GM19025 (cell line): ENCODE measurements around the gene XPO5.
"Not testable (repeated sequence)": the region's sequence is repeated elsewhere in the genome, so short reads cannot be mapped to it uniquely, and the experiment has no call there.

Source experiments
- ATAC-seq: cut with Tn5 transposase; IDR thresholded peaks from one replicate; pipeline ENCODE4 v1.9.1; 2021; ENCODE audit warnings: mild to moderate bottlenecking, low read depth, moderate library complexity; ENCODE audit not compliant: unreplicated experiment

XPO5 gene

DNA sequence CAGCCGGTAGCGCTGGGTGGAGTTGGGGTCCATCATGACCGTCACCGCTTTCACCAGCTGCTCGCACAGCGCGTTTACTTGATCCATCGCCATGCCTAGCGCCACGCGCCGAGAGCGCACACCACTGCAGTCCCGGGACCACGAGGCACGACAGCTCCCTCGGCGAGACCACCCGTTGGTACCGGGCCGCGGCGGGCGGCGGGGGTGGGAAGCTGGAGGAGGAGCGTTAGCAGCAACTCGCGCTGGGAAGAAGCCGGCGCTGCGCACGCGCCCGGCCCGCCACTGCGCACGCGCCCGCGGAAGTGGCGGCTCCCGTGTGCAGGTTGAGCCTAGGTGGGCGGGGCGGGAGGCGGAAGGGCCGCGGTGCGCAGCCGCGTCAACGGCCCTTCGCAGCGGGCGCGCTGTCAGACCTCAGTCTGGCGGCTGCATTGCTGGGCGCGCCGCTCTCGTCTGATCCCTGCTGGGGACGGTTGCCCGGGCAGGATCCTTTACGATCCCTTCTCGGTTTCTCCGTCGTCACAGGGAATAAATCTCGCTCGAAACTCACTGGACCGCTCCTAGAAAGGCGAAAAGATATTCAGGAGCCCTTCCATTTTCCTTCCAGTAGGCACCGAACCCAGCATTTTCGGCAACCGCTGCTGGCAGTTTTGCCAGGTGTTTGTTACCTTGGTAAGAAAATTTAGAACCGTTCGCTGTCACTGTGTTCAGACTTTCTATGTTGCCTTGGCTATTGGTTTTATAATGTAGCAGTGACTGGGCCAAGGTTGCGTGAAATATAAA, at the start of gene XPO5, which contains the start of gene POLH:
Gene XPO5 (minus strand): TSS at position 267 of the 780 bp plus-strand sequence. CDS start 174 bp downstream, at position 93.
Gene POLH (plus strand): TSS at position 414 of the 780 bp plus-strand sequence. CDS start 6,135 bp downstream, outside the sequence.
- peak; percentile 89 for ATAC-seq

DNA sequence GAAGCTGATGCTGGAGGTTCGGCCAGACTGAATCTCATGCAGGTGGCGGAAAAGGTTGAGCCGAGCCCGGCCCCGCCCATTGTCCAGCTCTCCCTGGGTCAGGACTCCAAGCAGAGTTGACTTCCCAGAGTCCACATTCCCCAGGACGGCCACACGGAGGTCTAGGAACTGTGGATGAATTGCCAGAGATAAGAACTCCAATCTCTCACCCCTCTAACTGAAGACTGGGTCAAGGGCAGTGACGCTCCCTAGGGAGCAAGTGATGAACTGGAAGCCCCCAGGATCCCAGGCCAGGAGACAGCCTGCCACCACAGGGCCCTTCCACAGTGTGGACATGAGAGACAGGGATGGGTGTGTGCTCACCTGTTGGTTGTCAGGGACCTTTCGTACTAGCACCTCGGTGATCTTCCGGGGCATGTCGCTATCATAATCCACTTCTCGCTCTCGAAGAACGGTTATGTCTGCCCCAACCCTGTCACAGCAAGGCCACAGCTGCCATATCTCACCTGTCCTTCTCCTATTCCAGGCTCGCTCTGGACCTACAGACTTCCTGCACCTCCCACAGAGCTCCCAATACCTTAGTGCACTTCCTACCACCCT, 49.7 kb upstream of the XPO5 start:
- no peak for ATAC-seq

DNA sequence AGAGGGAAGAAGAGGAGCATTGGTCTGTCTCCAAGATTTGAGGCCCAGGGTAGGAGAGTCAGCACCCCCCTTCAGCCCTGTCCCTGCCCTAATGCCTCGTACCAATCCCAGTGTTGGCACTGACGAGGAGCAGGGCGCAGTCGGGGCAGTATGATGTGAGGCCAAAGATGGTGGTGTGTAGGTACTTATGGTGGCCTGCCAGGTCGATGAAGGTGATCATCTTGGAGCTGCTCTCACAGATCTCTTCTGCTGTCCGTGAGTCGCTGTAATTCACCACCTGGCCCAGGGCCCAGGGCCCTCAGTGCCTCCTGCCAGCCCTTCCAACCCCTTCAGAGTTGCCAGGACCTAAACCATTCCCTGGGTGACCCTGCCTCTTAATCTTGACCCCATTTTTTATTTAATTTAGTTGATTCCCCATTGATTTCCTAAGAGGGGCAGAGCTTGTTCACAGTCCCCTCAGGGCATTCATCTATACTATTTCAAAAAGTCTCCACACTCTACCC, 49.0 kb upstream of the XPO5 start:
- ATAC-seq: no peak

DNA sequence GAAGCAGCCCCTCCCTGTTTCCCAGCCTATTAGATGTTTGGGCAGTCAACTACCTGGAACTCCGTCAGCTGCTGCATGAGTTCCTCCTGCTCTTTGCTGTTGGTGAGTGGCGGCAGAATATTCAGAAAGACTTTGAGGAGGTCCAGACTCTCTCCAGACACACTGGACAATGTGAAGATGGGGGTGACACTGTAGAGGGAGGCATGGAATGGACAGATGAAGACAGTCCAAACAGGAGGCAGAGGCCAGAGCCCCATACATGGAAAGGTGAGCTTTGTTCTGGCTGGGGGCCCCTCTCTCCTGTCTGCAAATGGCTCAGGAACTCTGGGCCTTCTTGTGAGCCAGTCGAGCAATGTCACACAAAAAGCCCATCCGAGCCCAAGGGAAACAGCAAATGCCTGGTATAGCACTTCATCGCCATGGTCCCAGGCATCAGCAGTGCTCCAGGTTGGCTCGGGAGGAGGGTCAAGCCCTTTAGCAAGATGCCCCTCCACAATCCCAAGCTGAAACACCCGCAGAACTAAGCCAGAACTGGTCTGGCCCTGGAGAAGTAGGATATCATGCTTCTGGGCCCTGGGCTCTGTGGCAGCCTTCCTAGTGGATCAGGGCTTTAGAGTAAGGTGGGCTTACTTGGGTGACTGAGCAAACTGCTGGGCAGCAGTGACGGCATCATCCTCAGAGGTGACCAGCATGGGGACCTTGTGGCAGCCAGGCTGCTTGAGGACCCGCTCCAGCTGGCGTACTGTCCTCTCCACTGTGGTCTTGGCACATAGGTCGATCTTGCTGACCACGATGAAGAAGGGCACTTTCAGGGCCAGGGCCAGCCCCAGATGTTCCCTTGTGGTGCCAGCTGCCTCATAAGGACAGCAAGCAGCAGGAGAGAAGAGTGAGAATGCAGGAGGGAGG, 48.3 kb upstream of the XPO5 start:
- ATAC-seq: no peak

DNA sequence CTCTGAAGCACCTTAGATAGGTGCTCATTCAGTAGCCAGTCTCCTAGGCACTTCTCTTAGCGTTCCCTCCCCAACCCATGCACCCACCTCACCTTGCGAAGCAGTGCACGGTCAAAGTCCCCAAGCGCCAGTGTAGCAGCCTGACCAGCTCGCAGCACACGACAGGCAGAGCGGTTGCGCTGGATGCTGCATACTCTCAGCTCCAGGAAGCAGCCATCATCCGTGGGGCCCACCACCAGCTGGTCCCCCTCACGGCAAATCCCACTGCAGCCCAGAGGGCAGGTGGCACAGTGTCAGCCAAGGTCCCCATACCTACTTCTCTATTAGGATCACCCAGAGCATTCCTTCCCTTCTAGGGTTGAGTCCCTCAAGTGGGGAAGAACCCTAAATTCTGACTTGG, 46.7 kb upstream of the XPO5 start:
- ATAC-seq: no peak

DNA sequence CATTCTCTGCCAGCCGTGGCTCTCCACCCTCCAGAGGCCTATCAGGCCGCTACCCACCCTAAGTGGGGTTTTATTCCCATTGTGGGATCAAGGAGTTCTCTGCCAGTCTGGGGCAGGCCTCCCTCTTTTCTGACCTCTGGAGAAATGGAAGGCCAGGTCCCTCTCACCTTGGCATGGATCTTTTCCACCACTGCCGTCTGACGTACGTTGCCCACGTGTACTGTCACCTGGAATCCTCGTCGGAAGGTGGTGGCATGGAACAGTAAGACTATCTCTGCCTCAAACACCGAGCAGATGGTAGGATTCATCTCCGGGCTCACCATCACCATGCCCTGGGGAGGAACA, 46.0 kb upstream of the XPO5 start:
- no peak for ATAC-seq

DNA sequence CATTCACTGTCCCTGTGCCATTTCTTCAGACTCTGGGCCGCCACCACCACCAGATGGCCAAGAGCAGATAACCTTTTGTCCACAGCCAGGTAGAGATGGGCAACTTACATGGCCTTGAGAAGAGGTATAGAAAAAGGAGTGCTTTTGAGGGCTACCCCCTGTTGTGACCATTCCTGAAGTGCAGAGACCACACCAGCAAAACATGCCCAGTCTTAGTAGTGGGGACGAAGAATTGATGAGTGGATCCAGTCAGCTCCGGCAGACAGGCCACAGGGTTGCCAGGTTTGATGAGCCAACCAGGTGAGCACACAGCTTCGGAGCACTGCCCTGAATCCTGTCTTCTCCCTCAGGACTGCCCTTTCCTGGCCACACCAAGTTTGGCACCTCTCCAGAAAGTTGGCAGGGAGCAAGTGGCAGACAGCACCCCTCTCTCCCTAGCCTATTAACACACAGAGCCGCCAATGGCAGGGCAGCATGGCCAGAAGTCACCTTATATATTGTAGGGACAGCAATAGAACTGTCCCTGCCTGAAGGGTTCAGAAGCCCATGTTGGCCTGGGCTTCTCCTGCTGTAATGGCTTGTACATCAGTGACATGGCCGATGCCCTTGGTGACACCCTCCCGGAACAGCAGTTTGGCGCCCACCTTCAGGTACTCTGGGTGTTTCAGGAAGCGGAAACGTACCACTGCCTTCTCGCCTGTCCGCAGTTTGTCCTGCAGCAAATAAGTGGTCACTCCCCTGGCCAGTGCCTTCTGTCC, 45.4 kb upstream of the XPO5 start:
- ATAC-seq: no peak

DNA sequence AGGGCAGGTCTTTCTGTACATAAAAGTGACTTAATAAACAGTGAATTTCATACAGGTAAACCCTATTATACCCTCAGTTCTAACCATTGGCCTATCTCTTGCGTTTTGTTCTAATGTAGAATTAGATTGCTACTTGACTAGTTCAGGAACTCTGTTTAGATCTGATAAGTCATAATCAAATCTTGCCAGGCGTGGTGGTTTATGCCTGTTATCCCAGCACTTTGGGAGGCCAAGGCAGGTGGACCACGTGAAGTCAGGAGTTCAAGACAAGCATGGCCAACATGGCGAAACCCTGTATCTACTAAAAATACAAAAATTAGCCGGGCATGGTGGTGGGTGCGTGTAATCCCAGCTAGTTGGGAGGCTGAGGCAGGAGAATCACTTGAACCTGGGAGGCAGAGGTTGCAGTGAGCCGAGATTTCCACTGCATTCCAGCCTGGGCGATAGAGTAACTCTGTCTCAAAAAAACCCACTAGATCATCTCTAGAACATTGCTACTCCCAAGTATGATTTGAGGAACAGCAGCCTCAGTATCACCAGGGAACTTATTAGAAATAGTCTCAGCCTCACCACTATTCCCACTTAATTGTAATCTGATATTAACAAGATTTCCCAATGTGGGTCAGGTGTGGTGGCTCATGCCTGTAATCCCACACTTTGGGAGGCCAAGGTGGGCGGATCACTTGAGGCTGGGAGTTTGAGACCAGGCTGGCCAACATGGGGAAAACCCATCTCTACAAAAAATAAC, 41.1 kb upstream of the XPO5 start:
- no peak for ATAC-seq

DNA sequence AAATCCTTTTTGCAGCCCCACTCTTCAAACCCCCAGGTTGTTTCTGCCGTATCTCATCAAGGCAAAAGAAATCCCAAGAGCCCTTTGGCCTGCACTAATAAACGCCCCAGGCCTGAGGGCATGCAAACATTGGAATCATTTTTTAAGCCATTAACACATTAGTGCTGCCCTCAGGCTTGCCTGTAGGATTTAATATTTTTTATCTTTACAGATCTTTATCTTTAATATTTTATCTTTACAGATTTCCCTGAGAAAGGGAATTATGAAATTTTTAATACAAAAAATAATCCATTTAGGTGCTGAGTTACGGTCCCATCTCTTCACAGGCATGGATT, 38.5 kb upstream of the XPO5 start:
- no peak for ATAC-seq

DNA sequence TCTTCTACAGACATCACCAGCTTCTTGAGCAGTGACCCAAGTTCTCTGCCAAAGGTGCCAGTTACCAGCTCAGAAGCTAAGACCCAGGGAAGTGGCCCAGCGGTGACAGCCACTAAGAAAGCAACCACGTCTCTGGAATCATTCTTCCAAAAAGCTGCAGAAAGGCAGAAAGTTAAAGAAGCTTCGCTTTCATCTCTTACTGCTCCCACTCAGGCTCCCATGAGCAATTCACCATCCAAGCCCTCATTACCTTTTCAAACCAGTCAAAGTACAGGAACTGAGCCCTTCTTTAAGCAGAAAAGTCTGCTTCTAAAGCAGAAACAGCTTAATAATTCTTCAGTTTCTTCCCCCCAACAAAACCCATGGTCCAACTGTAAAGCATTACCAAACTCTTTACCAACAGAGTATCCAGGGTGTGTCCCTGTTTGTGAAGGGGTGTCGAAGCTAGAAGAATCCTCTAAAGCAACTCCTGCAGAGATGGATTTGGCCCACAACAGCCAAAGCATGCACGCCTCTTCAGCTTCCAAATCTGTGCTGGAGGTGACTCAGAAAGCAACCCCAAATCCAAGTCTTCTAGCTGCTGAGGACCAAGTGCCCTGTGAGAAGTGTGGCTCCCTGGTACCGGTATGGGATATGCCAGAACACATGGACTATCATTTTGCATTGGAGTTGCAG, 38.0 kb upstream of the XPO5 start:
- no peak for ATAC-seq

DNA sequence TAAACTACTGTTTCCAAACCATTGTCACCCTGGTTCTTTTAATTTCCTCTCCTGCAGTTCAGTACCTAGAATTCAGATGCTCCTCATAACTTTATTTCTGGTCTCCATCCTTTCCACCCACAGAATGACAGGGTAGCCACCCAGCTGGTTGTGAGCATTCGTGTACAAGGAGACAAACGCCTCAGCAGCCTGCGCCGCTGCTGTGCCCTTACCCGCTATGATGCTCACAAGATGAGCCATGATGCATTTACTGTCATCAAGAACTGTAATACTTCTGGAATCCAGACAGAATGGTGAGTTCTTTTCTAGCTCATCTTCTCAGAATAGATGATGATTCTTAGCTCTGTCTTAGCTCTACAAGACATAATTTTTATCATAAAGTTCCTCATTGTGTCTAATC, 34.6 kb upstream of the XPO5 start:
- ATAC-seq: no peak

DNA sequence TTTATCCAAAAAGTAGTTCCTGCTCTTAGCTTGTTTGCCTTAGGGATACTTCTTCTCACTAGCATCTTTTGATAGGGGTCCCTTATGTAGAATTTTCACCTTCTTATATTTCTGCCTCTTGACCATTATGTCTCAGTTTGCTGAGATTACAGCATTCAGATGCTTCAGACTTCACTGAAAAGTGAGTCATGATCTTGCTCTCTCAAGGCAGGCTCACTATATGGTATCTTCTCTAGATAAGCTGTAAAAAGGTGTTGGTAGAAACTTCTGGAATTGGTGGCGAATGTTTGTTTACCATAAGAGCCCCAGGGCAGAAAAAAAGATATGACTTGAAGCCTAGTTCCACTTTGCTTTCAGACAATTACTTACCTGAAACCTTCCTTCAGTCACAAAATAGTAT, 33.6 kb upstream of the XPO5 start:
- ATAC-seq: no peak

DNA sequence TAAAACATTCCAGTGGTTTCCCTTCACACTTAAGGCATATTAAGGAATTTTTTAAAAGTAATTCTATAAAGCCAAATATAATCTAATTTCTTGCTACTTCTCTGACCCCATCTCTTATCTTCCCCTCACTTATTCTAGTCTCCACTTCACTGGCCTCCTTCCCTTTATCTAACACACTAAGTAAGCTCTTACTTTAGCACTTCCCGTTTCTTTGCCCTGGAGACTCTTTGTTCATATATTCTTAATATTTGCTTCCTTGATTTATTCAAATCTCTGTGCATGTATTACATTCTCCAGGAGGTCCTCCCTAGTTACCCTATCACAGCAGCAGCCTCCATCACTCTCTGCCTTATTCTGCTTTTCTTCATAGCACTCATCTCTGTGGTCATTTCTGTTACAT, 33.0 kb upstream of the XPO5 start:
- ATAC-seq: no peak

DNA sequence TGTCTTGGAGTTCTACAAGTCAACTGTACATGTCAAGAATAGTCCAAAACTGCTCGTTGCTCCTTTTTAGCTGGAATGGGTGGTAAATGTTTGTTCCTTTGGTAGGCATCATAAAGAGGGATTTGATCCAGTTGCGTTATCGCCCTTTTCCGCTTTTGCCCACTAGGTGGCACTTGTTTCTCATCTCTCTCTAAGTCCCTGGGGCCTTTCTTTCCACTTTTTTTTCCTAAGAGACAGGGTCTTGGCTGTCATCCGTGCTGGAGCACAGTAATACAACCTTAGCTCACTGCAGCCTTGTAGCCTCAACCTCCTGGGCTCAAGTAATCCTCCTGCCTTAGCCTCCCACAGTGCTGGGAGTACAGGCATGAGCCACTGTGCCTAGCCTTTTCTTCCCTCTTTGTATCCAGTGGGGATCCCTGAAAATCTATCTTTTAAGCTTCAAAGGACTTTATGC, 32.5 kb upstream of the XPO5 start:
- no peak for ATAC-seq

DNA sequence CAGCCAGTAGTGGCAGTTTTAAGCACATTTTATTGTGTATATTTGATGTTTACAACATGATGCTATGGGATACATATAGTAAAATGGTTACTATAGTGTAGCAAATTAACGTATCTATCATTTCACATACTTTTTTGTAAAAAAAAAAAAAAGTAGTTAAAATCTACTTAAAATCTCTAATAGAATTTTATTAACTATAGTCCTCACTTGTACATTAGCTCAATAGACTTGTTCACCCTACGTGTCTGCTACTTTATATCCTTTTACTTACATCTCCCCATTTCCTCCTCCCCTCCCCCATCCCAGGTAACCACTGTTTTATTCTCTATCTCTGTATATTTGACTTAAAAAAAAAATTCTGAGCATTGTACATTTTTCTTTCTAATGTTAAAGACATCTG, 30.2 kb upstream of the XPO5 start:
- no peak for ATAC-seq

DNA sequence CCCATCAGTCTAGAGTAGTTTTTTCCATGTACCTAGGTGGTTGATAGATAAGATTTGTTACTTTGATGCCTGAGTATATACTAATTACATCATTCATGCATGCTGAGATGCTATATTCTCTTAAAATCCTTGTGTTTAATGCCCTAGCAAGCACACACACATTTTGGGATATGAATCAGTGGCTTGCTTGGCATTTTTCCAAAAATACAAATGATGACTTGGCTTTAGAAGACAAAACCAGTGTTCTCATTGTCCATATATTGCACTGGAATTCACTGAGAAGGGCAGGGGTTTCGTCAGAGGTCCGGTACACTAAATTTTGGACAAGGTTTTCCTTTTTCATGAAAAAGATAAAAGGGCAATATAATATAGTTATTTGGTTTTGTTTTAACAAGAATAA, 28.3 kb upstream of the XPO5 start:
- ATAC-seq: no peak

DNA sequence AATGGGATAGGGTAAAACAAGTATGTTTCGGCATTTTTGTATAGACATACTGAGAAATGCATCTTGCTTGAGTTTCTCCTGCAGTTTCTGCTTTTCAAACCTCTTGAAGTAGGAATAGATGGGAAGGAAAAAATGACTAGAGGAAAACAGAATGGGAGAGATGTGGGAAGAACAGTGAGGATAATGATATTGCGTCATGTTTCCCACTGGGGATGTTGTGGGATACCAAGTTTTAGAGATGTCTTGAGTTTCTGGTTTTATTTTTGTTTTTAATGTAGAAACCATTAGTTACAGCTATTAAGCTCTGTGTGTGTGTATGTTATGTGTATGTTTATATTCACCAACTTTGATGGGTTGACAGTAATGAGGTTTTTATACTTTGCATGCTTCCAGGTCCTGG, 24.8 kb upstream of the XPO5 start:
- ATAC-seq: no peak

DNA sequence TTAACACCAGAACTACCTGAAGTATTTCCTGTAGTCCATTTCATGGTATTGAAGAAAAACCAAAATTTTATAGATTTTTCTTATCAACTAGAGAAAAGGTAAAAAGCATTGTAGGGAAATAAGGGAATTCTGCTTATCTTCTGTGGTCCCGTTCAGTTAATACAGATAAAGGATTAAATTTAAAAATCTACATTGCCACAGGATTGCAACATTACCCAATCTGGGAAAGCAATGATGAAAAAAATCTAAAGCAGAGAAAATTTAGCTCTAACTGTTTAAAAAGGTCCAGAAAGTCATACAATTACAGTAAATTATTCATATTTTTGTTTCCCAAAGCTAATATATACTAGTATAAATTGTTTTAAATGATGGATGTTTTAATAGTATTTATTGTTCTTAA, 18.1 kb upstream of the XPO5 start:
- no peak for ATAC-seq

DNA sequence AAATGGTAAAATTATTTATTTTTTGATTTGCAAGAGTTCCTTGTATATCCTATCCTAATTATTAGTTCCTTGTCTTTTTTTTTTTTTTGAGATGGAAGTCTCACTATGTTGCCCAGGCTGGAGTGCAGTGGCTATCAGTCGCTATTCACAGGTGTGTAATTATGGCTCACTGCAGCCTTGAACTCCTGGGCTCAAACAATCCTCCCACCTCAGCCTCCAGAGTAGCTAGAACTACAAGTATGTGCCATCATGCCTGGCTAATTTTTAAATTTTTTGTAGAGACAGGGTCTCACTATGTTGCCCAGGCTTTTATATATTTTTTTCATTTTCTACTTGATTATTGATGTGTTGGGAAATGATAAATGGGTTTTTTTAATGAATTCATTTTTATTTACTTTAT, 13.7 kb upstream of the XPO5 start:
- ATAC-seq: not testable (repeated sequence)
